Spleen (tissue), 11 donors: ENCODE results near the gene PRSS35. TPM values are rescaled to one million over a fixed set of nuclear protein-coding genes. Genes with fewer than 3 reads are reported as not detected.
"Not testable (repeated sequence)": the region's sequence is repeated elsewhere in the genome, so short reads cannot be mapped to it uniquely, and the experiment has no call there.

Experiments
- DNase-seq: peaks from one replicate; pipeline ENCODE4 v3.0.0-alpha.2; 2020
- H3K27ac ChIP-seq, 8 donors: fragments of 200-600 bp; sonication (generic) in 7 of 8; 1 replicate in 4 of 8; 2 replicates in 4 of 8; pipeline versions ENCODE4 v1.5.0 to v1.8.0; 2016 to 2021; ENCODE audit warnings: inconsistent platforms in 4 of 8, mild to moderate bottlenecking in 4 of 8, moderate library complexity in 1 of 8
- H3K27me3 ChIP-seq, 7 donors: fragments of 200-600 bp; sonication (generic) in 6 of 7; replicated peaks in 1 of 7; 1 replicate in 4 of 7; 2 replicates in 3 of 7; pipeline versions ENCODE4 v1.5.0 to v1.8.0; 2016 to 2021; ENCODE audit warnings: inconsistent platforms in 3 of 7, mild to moderate bottlenecking in 1 of 7
- H3K36me3 ChIP-seq, 6 donors: fragments of 200-600 bp; sonication (generic) in 5 of 6; 1 replicate in 4 of 6; 2 replicates in 2 of 6; pipeline versions ENCODE4 v1.5.0 to v1.8.0; 2016 to 2021; ENCODE audit warnings: inconsistent platforms in 2 of 6
- H3K4me1 ChIP-seq, 6 donors: fragments of 200-600 bp; sonication (generic) in 5 of 6; 1 replicate in 3 of 6; 2 replicates in 3 of 6; pipeline versions ENCODE4 v1.5.0 to v1.8.0; 2016 to 2021; ENCODE audit warnings: inconsistent platforms in 3 of 6
- H3K4me3 ChIP-seq, 8 donors: fragments of 200-600 bp; sonication (generic) in 7 of 8; 1 replicate in 4 of 8; 2 replicates in 4 of 8; pipeline versions ENCODE4 v1.5.0 to v1.8.0; 2016 to 2021; ENCODE audit warnings: inconsistent platforms in 4 of 8, mild to moderate bottlenecking in 4 of 8, moderate library complexity in 2 of 8
- H3K9me3 ChIP-seq, 8 donors: fragments of 200-600 bp; sonication (generic) in 7 of 8; 1 replicate in 4 of 8; 2 replicates in 4 of 8; pipeline versions ENCODE4 v1.5.0 to v1.8.0; 2016 to 2021; ENCODE audit warnings: inconsistent platforms in 4 of 8
- POLR2A ChIP-seq, 3 donors: fragments of 450-650 bp; IDR thresholded peaks; one replicate each; pipeline ENCODE4 v1.5.1; 2017; ENCODE audit warnings: antibody characterized with exemption in 3 of 3, mild to moderate bottlenecking in 1 of 3
- POLR2AphosphoS5 ChIP-seq, 3 donors: sonication (generic); formaldehyde crosslinking; IDR thresholded peaks; one replicate each; pipeline ENCODE4 v1.5.1; 2017; ENCODE audit warnings: antibody characterized with exemption in 3 of 3
- WGBS, 5 donors: extraction: QIAGEN DNeasy Blood & Tissue Kit in 3 of 5; methylation state at CpG; one replicate each; pipeline versions ENCODE4 v1.1.5 to v1.1.7; 2013 to 2018; 5-methylcytosine and 5-hydroxymethylcytosine counted together
- intact Hi-C: fragments of 100-400 bp; cut with DNase I; formaldehyde crosslinking; loops from one replicate; pipeline ENCODE4 v1.15.0; 2023; ENCODE audit warnings: low total_unique reads
- polyA plus RNA-seq, 3 donors: library from polyadenylated mRNA; stranded (reverse); fragments of 200-250 nt; gene quantifications; one replicate each; pipeline ENCODE4 v1.2.1, GENCODE V29; 2013
- total RNA-seq, 7 donors: library from RNA; depleted of rRNA in 3 of 7; stranded (reverse); fragments of >200 nt in 3 of 7; fragmentation: NEBNext Ultra II Directional in 4 of 7; extraction: Animal tissue kit (Norgen Biotek cat#: 25700) in 4 of 7; gene quantifications; one replicate each; pipeline versions ENCODE4 v1.1.0 to v1.2.1, GENCODE V29; 2016 to 2021
- TF ChIP-seq, protein P1 (sequence below), 11 experiments: fragments of 200-600 bp in 7 of 11; fragments of 450-650 bp in 4 of 11; sonication (generic) in 4 of 11; IDR thresholded peaks in 8 of 11; conservative IDR thresholded peaks in 3 of 11; 1 replicate in 7 of 11; 2 replicates in 4 of 11; pipeline versions ENCODE4 v1.4.0 to v1.8.0; 2016 to 2021; ENCODE audit warnings: antibody characterized with exemption in 11 of 11, inconsistent platforms in 4 of 11, mild to moderate bottlenecking in 1 of 11
- donor health status: healthy with polysubstance abuse.
- donor health status: DM: no; HTN: no; CAD: no; lungs with moderate emphysema.
- donor health status: DM: no; HTN: no; CAD: no.
- donor health status: Bipolar disorder and iron deficiency.
- donor health status: healthy.
- donor health status: DM: no; HTN: no; CAD: no.
- donor health status: DM: yes; HTN: yes; CAD: no.

PRSS35 gene
- total and polyA plus RNA-seq, 10 donors, result 0.06 to 0.46 (median 0.27) TPM; not detected in 1

DNA sequence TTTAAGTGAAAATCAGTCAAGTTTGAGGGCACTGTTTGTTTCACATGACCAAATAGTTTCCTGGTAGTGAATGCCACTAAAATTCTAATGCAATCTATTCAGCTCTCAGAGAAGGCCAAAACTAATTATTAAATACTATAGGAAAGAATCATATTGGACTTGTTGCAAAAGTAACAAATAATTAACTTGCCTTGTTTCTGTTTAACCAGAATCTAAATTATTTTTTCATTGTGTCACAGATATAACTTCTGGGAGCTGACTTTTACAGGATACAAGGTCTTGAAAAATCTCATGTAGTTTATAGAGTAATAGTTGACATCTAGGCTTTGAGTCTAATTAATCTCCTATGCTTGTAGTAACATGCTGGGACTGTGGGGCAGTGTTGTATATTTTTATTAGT is 44.5 kb downstream of the PRSS35 start:
- Histone ChIP-seq H3K4me1 (no peaks in the 10 kb centered on the region), H3K36me3 (no peaks in the 10 kb centered on the region), H3K9me3 (peaks cover 0 to 6% (median 2%) of the 10 kb centered on the region in 8 donors), H3K4me3 (no peak overlapping the region), H3K27me3 (no peaks in the 10 kb centered on the region), H3K27ac (no peak overlapping the region)
- TF ChIP-seq POLR2A (IDR thresholded peaks at IDR 0.05) (no peak), POLR2AphosphoS5 (IDR thresholded peaks at IDR 0.05) (no peak)
- TF ChIP-seq, protein P1, sequence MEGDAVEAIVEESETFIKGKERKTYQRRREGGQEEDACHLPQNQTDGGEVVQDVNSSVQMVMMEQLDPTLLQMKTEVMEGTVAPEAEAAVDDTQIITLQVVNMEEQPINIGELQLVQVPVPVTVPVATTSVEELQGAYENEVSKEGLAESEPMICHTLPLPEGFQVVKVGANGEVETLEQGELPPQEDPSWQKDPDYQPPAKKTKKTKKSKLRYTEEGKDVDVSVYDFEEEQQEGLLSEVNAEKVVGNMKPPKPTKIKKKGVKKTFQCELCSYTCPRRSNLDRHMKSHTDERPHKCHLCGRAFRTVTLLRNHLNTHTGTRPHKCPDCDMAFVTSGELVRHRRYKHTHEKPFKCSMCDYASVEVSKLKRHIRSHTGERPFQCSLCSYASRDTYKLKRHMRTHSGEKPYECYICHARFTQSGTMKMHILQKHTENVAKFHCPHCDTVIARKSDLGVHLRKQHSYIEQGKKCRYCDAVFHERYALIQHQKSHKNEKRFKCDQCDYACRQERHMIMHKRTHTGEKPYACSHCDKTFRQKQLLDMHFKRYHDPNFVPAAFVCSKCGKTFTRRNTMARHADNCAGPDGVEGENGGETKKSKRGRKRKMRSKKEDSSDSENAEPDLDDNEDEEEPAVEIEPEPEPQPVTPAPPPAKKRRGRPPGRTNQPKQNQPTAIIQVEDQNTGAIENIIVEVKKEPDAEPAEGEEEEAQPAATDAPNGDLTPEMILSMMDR (IDR thresholded peaks at IDR 0.05 in 8 of 11, conservative IDR thresholded peaks at IDR 0.05 in 3 of 11), result no peak
- intact Hi-C loops, result no loop called here
- DNase-seq, result no peak

DNA sequence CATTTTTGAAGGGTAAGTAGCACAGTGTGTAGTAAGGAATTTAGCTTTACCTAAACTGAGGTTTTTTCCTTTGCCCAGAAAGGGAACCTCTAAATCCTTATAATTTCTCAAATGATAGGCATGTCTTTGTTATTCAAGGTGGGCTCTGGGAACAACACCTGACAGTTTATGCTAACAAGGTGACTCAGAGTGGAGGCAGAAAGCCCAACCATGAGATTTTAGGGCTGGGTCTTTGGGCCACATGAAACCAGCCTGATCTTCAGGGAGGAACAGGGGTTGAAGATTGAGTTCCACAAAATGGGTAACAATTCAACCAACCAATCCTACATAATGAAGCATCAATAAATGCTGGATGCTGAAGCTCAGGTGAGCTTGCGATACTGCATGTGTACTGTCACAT is 46.6 kb downstream of the PRSS35 start:
- H3K9me3 ChIP-seq, result peaks cover 0 to 17% (median 5%) of the 10 kb centered on the region in 8 donors
- intact Hi-C loops, result no loop called here
- WGBS, 5 donors, result 88 to 100% (median 100%) methylated on average over 1 of the region's 1 CpG

DNA sequence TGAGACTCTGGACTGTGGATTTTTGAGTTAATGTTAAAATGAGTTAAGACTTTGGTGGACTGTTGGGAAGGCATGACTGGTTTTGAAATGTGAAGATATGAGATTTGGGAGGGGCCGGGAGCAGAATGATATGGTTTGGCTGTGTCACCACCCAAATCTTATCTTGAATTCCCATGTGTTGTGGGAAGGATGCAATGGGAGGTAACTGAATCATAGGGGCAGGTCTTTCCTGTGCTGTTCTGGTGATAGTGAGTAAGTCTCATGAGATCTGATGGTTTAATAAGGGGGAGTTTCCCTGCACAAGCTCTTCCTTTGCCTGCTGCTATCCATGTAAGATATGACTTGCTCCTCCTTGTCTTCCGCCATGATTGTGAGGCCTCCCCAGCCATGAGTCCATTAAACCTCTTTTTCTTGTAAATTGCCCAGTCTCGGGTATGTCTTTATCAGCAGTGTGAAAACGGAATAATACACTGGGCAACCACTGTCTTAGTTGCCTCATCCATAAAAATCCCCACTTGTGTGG is 59.4 kb downstream of the PRSS35 start:
- DNase-seq, H3K4me3 ChIP-seq, H3K27me3 ChIP-seq, H3K36me3 ChIP-seq, intact Hi-C loops, H3K9me3 ChIP-seq, H3K27ac ChIP-seq, H3K4me1 ChIP-seq: not testable (repeated sequence)
- 71 to 94% (median 87%) methylated on average over 4 of the region's 4 CpGs for WGBS, 5 donors

More for the DNA sequence above, 46.6 kb downstream of the PRSS35 start:
- TF ChIP-seq, protein P1 (IDR thresholded peaks at IDR 0.05 in 8 of 11, conservative IDR thresholded peaks at IDR 0.05 in 3 of 11), result no peak
- TF ChIP-seq POLR2AphosphoS5 (IDR thresholded peaks at IDR 0.05) (no peak), POLR2A (IDR thresholded peaks at IDR 0.05) (no peak)
- H3K4me3 ChIP-seq, result no peak overlapping the region
- no peaks in the 10 kb centered on the region for H3K27me3 ChIP-seq
- no peaks in the 10 kb centered on the region for H3K36me3 ChIP-seq
- H3K4me1 ChIP-seq, result no peaks in the 10 kb centered on the region
- DNase-seq, result no peak
- H3K27ac ChIP-seq, result no peak overlapping the region

DNA sequence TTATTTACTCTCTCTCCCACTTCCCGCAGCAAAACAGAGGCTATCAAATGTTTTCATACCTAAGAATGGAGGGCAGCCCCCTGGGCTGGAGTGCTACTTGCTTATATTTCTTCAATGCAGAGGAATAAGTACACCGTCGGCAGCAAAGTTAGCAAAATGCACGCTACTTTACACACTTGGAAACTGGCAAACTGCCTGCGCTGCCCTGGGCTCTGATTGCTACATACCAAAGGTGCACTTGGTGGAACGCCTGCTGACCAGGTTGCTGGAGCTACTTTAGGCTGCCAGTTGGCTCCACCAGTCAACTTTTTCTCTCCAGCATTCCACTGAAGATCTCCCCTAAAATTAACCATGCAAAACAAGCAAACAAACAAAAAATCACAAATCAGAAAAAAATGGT is 62.4 kb downstream of the PRSS35 start:
- Histone ChIP-seq H3K9me3 (peaks cover 0 to 4% (median 0%) of the 10 kb centered on the region in 8 donors), H3K4me3 (no peak overlapping the region), H3K4me1 (no peaks in the 10 kb centered on the region), H3K27ac (no peak overlapping the region), H3K36me3 (no peaks in the 10 kb centered on the region), H3K27me3 (no peaks in the 10 kb centered on the region)
- WGBS, 5 donors, result 70 to 86% (median 73%) methylated on average over 6 of the region's 6 CpGs
- DNase-seq, result no peak
- TF ChIP-seq, protein P1 (IDR thresholded peaks at IDR 0.05 in 8 of 11, conservative IDR thresholded peaks at IDR 0.05 in 3 of 11), result no peak
- no peak for TF ChIP-seq POLR2AphosphoS5 (IDR thresholded peaks at IDR 0.05)
- intact Hi-C loops, result no loop called here

Other genes with a start within 250 kb of the PRSS35 start
- 10 to 100 TPM in 4 of 7 donors, 1 to 10 TPM in 3; 7.5 to 19.4 (median 12.8) TPM for gene ME1, start 81.5 kb upstream of the PRSS35 start, total RNA-seq
- 1 to 10 TPM; 1.8 to 6.2 (median 2.4) TPM for gene ME1, start 81.5 kb upstream of the PRSS35 start, polyA plus RNA-seq
- 1 to 10 TPM in 4 of 7 donors, under 1 TPM in 3; 0.17 to 1.9 (median 1.0) TPM for gene SNAP91, start 196.6 kb downstream of the PRSS35 start, total RNA-seq
- gene SNAP91, start 196.6 kb downstream of the PRSS35 start, polyA plus RNA-seq, result 1 to 10 TPM; 1.8 to 2.9 (median 2.6) TPM